Ascending aorta (tissue), 2 donors: ENCODE data around the gene CD6. TPM values are rescaled to one million over a fixed set of nuclear protein-coding genes. Genes with fewer than 3 reads are reported as not detected.

Source experiments
- DNase-seq, 2 donors: peaks; one replicate each; pipeline ENCODE4 v3.0.0-alpha.2; 2019; ENCODE audit warnings: low spot score in 2 of 2
- H3K27ac ChIP-seq, 2 donors: fragments of 200-600 bp; sonication (generic); one replicate each; pipeline ENCODE4 v1.5.1; 2016 to 2017; ENCODE audit warnings: mild to moderate bottlenecking in 1 of 2
- H3K27me3 ChIP-seq: fragments of 200-600 bp; sonication (generic); one replicate; pipeline ENCODE4 v1.5.1; 2017
- H3K36me3 ChIP-seq, 2 donors: fragments of 200-600 bp; sonication (generic); one replicate each; pipeline ENCODE4 v1.5.1; 2016
- H3K4me1 ChIP-seq, 2 donors: fragments of 200-600 bp; sonication (generic); one replicate each; pipeline ENCODE4 v1.5.1; 2016 to 2017; ENCODE audit warnings: mild to moderate bottlenecking in 1 of 2
- H3K4me3 ChIP-seq, 2 donors: fragments of 200-600 bp; sonication (generic); one replicate each; pipeline ENCODE4 v1.5.1; 2016 to 2017; ENCODE audit warnings: mild to moderate bottlenecking in 1 of 2
- H3K9me3 ChIP-seq, 2 donors: fragments of 200-600 bp; sonication (generic); one replicate each; pipeline ENCODE4 v1.5.1; 2016
- intact Hi-C: fragments of 100-400 bp; cut with DNase I; formaldehyde crosslinking; loops from one replicate; pipeline ENCODE4 v1.15.1; 2023
- total RNA-seq: library from RNA; depleted of rRNA; stranded (reverse); fragments of >200 nt; gene quantifications from one replicate; pipeline ENCODE4 v1.1.0, GENCODE V29; 2016
- TF ChIP-seq, protein P1 (sequence below), 3 experiments: fragments of 200-600 bp in 2 of 3; fragments of 450-650 bp in 1 of 3; sonication (generic) in 2 of 3; IDR thresholded peaks; one replicate each; pipeline ENCODE4 v1.5.1; 2016 to 2019; ENCODE audit warnings: antibody characterized with exemption in 3 of 3, mild to moderate bottlenecking in 1 of 3, moderate library complexity in 1 of 3

Gene CD6
- total RNA-seq, 1 donor from 2014 or later = not detected

DNA sequence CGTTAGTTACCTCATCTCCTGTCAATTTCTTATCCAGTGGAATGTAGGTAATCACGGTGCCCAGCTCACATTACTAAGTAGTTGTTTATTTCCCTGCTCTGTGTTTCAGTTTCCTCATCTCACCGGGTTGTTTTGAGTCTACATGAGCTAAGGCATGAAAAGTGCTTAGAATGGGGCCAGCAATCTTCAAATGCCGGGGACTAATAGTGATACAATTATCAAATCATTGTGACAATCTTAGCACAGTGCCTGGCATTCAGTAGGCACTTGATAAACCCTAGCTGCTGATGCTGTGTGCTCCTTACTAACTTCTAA lies 77.5 kb downstream of the CD6 start:
- no peaks in the 10 kb centered on the region for H3K4me1 ChIP-seq
- DNase-seq = no peak
- H3K4me3 ChIP-seq = no peak overlapping the region
- H3K36me3 ChIP-seq = no peaks in the 10 kb centered on the region
- no peaks in the 10 kb centered on the region for H3K27me3 ChIP-seq
- intact Hi-C loops = no loop called here
- no peak overlapping the region for H3K27ac ChIP-seq
- TF ChIP-seq, protein P1, sequence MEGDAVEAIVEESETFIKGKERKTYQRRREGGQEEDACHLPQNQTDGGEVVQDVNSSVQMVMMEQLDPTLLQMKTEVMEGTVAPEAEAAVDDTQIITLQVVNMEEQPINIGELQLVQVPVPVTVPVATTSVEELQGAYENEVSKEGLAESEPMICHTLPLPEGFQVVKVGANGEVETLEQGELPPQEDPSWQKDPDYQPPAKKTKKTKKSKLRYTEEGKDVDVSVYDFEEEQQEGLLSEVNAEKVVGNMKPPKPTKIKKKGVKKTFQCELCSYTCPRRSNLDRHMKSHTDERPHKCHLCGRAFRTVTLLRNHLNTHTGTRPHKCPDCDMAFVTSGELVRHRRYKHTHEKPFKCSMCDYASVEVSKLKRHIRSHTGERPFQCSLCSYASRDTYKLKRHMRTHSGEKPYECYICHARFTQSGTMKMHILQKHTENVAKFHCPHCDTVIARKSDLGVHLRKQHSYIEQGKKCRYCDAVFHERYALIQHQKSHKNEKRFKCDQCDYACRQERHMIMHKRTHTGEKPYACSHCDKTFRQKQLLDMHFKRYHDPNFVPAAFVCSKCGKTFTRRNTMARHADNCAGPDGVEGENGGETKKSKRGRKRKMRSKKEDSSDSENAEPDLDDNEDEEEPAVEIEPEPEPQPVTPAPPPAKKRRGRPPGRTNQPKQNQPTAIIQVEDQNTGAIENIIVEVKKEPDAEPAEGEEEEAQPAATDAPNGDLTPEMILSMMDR (IDR thresholded peaks at IDR 0.05) = no peak
- no peaks in the 10 kb centered on the region for H3K9me3 ChIP-seq

DNA sequence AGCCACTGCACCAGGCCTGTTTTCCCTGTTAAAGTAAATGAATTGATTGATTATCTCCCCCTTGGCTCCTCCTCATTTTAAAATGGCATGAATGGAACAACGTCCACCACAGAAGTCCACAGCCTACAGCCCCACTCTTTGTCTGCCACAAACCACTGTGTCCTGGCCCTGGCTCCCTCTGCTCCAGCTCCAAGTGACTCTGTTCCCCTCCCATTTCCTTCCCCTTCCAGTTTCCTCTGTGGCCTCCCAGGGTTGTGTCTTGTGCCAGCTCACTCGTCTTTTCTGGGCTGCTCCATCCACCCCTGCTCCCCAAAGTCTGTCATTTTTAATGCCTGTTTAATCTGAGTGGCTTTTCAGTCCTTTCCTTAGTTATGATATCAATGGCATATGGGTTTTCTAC lies 78.4 kb downstream of the CD6 start:
- intact Hi-C loops = no loop called here
- no peak for DNase-seq

DNA sequence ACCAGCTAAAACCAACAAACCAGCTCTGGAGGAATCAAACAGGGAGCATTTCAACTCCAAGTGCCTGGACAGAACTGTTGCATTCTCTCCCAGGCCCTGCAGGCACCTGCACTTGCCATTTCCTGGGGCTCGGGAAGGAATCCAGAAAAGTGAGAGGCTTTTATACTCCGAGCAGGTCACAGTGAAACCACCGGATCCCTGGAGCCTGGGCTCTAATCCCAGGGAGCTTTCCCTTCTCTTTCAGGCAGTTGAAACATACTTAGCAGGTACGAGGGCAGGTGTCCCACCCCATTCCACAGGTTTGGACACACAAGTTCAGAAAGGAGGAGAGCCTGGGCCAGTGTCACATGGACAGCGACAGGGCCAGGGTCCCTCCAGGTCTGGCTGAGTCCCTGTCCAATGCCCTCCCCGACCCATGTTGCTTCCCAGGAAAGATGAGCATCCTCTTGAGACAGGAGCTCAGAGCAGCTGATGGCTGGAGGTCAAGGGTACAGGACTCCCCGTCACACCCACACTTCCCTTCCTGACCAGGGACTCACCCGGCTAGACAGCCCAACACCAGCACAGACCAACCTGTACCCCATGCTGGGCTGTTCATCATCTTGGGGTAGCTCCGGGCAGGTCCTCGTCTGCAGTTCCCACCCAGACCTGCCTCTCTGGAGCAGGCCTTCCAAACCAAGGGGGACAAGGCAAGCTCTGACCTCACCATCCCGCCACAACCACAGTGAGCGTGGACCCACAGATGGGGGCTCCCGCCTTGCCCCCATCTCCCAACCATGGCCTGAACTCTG lies 80.9 kb downstream of the CD6 start:
- Histone ChIP-seq H3K27me3 (no peaks in the 10 kb centered on the region), H3K36me3 (no peaks in the 10 kb centered on the region), H3K9me3 (no peaks in the 10 kb centered on the region), H3K4me1 (no peaks in the 10 kb centered on the region), H3K4me3 (no peak overlapping the region), H3K27ac (no peak overlapping the region)
- TF ChIP-seq, protein P1 (IDR thresholded peaks at IDR 0.05) = no peak
- intact Hi-C loops = no loop called here
- no peak for DNase-seq

More for the DNA sequence above, 78.4 kb downstream of the CD6 start:
- Histone ChIP-seq H3K36me3 (no peaks in the 10 kb centered on the region), H3K27ac (no peak overlapping the region), H3K4me3 (no peak overlapping the region), H3K4me1 (no peaks in the 10 kb centered on the region), H3K27me3 (no peaks in the 10 kb centered on the region), H3K9me3 (no peaks in the 10 kb centered on the region)
- TF ChIP-seq, protein P1 (IDR thresholded peaks at IDR 0.05) = no peak

DNA sequence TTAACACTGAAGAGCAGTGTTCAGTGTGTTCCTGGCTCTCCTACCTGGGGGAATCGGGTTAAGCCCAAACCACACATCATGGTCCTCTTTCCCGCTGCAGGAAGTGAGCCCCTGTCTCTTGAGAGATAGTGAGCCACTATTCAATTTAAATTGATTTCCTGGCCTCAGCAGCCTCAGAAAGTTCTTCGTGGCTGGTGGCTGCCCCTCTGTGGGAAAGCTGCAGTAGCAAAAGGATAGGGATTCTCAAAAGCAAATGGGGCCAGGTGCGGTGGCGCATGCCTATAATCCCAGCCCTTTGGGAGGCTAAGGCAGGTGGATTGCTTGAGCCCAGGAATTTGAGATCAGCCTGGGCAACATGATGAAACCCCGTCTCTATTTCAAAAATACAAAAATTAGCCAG lies 81.7 kb downstream of the CD6 start:
- no peak overlapping the region for H3K4me3 ChIP-seq
- no peaks in the 10 kb centered on the region for H3K36me3 ChIP-seq
- intact Hi-C loops = no loop called here
- TF ChIP-seq, protein P1 (IDR thresholded peaks at IDR 0.05) = no peak
- no peak for DNase-seq
- no peaks in the 10 kb centered on the region for H3K9me3 ChIP-seq
- H3K27ac ChIP-seq = no peak overlapping the region
- no peaks in the 10 kb centered on the region for H3K4me1 ChIP-seq
- H3K27me3 ChIP-seq = no peaks in the 10 kb centered on the region

DNA sequence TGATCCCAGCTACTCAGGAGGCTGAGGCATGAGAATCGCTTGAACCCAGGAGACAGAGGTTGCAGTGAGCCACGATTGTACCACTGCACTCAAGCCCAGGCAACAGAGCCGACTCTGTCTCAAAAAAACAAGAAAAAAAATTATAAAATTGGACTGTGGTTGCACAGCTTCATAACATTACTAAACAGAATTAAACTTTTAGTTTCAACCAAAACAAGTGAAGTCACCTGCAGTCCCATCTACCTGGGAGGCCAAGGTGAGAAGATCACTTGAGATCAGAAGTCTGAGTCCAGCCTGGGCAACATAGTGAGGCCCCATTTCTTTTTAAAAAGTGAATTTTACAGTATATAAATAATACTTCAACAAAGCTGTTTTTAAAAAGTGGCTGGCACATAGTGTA lies 83.0 kb downstream of the CD6 start:
- H3K27ac ChIP-seq = no peak overlapping the region
- no peaks in the 10 kb centered on the region for H3K36me3 ChIP-seq
- H3K4me1 ChIP-seq = no peaks in the 10 kb centered on the region
- intact Hi-C loops = no loop called here
- no peaks in the 10 kb centered on the region for H3K27me3 ChIP-seq
- H3K9me3 ChIP-seq = no peaks in the 10 kb centered on the region
- no peak overlapping the region for H3K4me3 ChIP-seq
- TF ChIP-seq, protein P1 (IDR thresholded peaks at IDR 0.05) = no peak
- no peak for DNase-seq
